ENCODE results near the gene CARD11.
"Not testable (repeated sequence)": the region's sequence is repeated elsewhere in the genome, so short reads cannot be mapped to it uniquely, and the experiment has no call there.

The CARD11 gene

DNA sequence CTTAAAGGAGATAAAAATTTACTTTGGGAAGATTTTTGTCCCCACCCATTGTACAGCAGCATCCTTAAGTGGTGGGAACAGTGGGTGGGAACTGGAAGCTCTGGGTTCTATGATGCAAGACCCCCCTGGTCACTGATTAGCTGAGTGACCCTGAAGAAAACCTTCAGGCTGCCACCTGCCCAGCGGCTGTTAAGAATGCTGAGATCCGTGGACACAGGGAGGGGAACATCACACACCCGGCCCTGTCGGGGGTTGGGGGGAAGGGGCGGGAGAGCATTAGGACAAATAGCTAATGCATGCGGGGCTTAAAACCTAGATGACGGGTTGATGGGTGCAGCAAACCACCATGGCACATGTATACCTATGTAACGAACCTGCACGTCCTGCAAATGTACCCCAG lies 14.5 kb downstream of the CARD11 start:
- H3K27ac ChIP-seq = peak overlapping the region; percentile 77
- TF ChIP-seq, protein P1, sequence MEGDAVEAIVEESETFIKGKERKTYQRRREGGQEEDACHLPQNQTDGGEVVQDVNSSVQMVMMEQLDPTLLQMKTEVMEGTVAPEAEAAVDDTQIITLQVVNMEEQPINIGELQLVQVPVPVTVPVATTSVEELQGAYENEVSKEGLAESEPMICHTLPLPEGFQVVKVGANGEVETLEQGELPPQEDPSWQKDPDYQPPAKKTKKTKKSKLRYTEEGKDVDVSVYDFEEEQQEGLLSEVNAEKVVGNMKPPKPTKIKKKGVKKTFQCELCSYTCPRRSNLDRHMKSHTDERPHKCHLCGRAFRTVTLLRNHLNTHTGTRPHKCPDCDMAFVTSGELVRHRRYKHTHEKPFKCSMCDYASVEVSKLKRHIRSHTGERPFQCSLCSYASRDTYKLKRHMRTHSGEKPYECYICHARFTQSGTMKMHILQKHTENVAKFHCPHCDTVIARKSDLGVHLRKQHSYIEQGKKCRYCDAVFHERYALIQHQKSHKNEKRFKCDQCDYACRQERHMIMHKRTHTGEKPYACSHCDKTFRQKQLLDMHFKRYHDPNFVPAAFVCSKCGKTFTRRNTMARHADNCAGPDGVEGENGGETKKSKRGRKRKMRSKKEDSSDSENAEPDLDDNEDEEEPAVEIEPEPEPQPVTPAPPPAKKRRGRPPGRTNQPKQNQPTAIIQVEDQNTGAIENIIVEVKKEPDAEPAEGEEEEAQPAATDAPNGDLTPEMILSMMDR (conservative IDR thresholded peaks at IDR 0.05) = no peak

DNA sequence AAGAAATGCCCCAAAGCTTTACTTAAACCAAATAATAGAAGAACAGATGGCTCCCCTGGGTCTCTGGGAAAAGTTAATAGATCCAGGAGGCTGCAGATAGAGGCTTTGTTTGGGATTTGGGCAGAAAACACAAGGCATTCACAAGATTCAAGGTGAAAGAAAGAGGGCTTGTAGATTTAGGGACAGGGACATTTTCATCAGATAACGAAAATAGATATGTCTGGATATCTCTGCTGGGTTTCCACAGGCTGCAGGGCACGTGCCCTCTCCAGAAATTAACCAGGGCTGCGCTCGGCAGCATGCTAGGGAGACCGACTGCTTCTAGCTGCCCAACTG lies 14.9 kb downstream of the CARD11 start:
- peak overlapping the region; percentile 77 for H3K27ac ChIP-seq
- TF ChIP-seq, protein P1 (conservative IDR thresholded peaks at IDR 0.05) = no peak

DNA sequence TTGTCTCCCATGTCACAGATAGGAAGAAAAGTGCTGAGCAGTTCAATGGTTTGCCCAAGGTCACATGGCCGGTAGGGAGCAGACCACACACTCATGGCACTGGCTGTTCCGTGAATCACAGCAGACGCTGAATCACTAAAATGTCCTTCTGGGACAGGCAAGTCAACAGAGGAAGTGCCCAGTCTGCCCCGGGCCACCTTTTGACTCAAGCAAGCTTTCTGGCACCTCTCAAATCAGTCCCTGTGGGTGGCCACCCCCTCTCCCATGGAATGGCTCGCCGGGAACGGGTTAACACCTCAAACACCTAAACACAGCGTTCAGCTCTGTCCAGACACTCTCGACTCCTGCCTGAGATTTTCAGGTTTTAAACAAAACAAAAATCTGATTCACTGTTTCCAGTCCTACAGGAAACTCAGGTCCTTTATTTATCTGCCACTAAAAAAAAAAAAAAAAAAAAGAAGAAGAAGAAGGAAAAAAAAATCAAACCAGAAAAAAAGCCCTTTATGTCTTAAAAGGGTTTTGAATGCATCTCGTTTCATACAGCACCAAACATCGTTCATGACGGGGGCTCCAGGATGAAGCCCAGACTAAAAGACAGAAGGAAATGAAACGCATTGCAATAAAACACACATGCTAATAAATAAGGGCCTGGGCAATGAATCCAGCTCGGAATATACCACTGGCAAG lies 15.5 kb downstream of the CARD11 start:
- TF ChIP-seq, protein P1 (conservative IDR thresholded peaks at IDR 0.05) = no peak
- H3K27ac ChIP-seq = peak overlapping the region; percentile 77

DNA sequence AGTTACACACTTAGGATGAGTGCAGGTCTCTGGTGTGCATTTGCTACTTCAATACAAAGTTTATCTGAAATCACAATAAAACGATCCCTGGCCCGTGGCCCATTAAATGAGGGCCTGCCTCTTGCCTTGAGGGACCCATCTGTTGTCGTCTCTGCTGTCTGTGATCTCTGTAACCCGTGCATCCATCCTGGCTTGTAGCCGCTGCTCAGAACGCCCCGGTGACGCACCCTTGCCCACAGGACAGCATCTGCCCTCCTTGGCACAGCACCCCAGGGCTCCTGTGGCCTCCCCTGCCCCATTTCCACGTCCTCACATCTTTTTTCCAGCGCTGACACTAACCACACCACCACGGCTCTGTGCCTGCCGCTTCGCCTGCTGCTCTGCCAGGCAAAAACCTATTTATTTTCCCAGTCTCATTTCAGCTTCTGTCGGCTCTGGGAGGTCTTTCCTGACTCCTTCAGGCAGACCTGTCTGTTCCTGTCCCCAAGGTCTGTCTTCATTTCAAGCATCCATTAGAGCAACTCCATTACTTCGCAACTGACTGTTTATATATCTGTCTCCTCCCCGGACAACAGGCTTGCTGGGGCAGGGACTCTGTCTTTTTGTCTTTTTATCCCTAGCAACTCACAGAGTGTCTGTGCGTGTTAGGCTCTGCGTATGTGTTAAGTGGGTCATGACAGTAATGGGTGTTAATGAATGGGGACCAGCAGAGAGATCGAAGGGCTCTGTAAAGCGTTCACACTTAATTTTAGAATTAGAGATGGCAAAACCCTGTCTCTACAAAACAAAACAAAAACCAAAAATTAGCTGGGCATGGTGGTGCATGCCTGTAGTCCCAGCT lies 16.4 kb downstream of the CARD11 start:
- TF ChIP-seq, protein P1 (conservative IDR thresholded peaks at IDR 0.05) = no peak
- peak overlapping the region; percentile 77 for H3K27ac ChIP-seq

DNA sequence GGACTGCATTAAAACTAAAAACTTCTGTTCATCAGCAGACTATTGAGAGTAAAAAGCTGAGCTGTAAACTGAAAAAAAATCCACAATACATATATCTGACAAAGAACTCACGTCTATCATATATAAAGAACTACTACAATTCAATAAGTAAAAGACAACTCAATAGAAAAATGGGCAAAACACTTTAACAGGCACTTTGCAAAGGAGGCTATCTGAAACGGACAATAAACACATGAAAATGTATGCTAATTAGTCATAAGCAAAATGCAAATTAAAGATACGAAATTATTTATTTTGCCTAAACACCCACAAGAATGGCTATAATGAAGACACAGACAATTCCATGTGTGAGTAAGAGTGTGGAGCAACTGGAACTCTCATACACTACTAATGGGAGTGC lies 18.1 kb downstream of the CARD11 start:
- TF ChIP-seq, protein P1 (conservative IDR thresholded peaks at IDR 0.05) = no peak
- no peak overlapping the region; the same call in 1 of the 2 replicates for H3K27ac ChIP-seq

DNA sequence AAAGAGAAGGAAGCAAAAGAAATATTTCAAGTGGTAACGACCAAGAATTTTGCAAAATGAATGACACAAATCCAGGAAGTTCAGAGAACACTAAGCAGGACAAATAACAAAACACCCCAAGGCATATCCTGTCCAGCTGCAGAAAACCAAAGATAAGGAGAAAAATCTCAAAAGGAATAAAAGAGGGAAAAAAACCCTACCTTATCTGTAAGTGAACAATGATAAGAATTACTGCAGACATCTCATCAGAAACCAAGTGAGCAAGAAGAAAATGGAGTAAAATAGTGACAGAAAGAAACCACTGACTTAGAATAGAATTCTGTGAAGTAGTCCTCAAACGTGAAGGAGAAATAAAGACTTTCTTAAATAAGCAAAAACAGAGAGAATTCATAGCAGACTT lies 21.8 kb downstream of the CARD11 start:
- H3K27ac ChIP-seq = no peak overlapping the region
- TF ChIP-seq, protein P1 (conservative IDR thresholded peaks at IDR 0.05) = no peak

DNA sequence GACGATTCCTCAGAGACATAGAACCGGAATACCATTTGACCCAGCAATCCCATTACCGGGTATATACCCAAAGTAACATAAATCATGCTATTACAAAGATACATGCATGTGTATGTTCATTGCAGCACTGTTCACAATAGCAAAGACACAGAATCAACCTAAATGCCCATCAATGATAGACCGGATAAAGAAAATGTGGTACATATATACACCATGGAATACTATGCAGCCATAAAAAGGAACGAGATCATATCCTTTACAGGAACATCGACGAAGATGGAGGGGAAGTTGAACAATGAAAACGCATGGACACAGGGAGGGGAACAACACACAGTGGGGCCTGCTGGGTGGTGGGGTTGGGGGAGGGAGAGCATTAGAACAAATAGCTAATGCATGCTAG lies 22.4 kb downstream of the CARD11 start:
- H3K27ac ChIP-seq = not testable (repeated sequence)

DNA sequence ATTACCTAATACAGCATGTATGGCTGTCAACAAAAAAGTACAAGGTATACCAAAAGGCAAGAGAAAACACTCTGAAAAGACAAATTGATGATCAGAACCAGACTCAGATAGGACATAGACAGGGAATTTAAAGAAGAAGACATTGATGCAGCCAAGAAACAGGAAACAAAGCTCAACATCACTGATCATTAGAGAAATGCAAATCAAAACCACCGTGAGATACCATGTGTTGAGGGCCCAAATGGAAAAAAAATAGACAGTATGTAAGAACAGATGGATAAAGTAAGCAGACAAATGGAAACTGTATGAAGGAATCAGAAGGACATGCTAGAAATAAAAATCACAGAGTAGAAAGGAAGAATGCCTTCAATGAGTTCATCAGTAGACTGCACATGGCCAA lies 23.3 kb downstream of the CARD11 start:
- TF ChIP-seq, protein P1 (conservative IDR thresholded peaks at IDR 0.05) = no peak
- H3K27ac ChIP-seq = no peak overlapping the region

All from VCaP (cell line).